ENCODE measurements around the gene WFDC1. TPM values are rescaled to one million over a fixed set of nuclear protein-coding genes. Genes with fewer than 3 reads are reported as not detected.

WFDC1 gene
- total RNA-seq, 1 experiment from 2014 or later: not detected

DNA sequence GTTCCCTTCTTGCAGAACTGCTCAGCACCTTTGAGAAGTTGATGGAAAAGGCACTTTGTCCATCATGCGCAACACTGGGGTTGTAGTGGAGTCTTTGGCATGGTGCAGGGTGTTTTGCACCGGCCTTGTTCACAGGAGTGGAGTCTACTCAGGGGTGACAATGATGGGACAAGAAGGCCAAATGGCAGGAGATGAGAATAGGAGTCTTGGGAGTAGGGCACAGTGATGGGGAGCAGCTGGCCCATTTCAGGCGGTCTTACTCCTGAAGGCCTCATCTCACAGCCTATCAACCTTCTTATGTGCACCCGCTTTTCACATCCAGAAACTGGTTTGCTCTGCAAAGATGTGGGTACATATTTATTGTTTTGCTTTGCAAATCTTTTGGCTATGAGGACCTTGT is 41.5 kb upstream of the WFDC1 start:
- TF ChIP-seq TCF7L2 (IDR thresholded peaks at IDR 0.05; ENCODE audit: low read depth, low read length) (no peak), SIN3A (IDR thresholded peaks at IDR 0.05; ENCODE audit: borderline replicate concordance, insufficient read depth, low read depth, low read length) (no peak), POLR2AphosphoS5 (IDR thresholded peaks at IDR 0.05; ENCODE audit: low read depth, low read length) (no peak)
- TF ChIP-seq, protein P1, sequence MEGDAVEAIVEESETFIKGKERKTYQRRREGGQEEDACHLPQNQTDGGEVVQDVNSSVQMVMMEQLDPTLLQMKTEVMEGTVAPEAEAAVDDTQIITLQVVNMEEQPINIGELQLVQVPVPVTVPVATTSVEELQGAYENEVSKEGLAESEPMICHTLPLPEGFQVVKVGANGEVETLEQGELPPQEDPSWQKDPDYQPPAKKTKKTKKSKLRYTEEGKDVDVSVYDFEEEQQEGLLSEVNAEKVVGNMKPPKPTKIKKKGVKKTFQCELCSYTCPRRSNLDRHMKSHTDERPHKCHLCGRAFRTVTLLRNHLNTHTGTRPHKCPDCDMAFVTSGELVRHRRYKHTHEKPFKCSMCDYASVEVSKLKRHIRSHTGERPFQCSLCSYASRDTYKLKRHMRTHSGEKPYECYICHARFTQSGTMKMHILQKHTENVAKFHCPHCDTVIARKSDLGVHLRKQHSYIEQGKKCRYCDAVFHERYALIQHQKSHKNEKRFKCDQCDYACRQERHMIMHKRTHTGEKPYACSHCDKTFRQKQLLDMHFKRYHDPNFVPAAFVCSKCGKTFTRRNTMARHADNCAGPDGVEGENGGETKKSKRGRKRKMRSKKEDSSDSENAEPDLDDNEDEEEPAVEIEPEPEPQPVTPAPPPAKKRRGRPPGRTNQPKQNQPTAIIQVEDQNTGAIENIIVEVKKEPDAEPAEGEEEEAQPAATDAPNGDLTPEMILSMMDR (IDR thresholded peaks at IDR 0.05): no peak
- TF ChIP-seq, protein P2, sequence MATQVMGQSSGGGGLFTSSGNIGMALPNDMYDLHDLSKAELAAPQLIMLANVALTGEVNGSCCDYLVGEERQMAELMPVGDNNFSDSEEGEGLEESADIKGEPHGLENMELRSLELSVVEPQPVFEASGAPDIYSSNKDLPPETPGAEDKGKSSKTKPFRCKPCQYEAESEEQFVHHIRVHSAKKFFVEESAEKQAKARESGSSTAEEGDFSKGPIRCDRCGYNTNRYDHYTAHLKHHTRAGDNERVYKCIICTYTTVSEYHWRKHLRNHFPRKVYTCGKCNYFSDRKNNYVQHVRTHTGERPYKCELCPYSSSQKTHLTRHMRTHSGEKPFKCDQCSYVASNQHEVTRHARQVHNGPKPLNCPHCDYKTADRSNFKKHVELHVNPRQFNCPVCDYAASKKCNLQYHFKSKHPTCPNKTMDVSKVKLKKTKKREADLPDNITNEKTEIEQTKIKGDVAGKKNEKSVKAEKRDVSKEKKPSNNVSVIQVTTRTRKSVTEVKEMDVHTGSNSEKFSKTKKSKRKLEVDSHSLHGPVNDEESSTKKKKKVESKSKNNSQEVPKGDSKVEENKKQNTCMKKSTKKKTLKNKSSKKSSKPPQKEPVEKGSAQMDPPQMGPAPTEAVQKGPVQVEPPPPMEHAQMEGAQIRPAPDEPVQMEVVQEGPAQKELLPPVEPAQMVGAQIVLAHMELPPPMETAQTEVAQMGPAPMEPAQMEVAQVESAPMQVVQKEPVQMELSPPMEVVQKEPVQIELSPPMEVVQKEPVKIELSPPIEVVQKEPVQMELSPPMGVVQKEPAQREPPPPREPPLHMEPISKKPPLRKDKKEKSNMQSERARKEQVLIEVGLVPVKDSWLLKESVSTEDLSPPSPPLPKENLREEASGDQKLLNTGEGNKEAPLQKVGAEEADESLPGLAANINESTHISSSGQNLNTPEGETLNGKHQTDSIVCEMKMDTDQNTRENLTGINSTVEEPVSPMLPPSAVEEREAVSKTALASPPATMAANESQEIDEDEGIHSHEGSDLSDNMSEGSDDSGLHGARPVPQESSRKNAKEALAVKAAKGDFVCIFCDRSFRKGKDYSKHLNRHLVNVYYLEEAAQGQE (IDR thresholded peaks at IDR 0.05; ENCODE audit: insufficient read depth in 1 of 2, low read depth in 2 of 2, low read length in 1 of 2): no peak
- POLR2A ChIA-PET: no interaction called here
- DNase-seq (ENCODE audit: low read depth, low spot score) (no peak), ATAC-seq (no peak)
- intact Hi-C loops (cut with micrococcal nuclease; ENCODE audit: unreplicated experiment): no loop called here
- H3K4me1 ChIP-seq (ENCODE audit: control insufficient read depth, insufficient read depth, low read length): no peaks in the 10 kb centered on the region
- no TSS peak for BruUV-seq (replicated peaks)
- in situ Hi-C loops (cut with HindIII; ENCODE audit: low pct_unique_long_range_greater_than_20kb, low sequenced_read_pairs): no loop called here
- no peak overlapping the region for H3K4me3 ChIP-seq (ENCODE audit: low read depth in 2 of 2, low read length in 2 of 2)
- H3K27me3 ChIP-seq (ENCODE audit: control insufficient read depth, insufficient read depth, low read length): no peaks in the 10 kb centered on the region
- CTCF ChIA-PET: no interaction called here
- no peaks in the 10 kb centered on the region for H3K9me3 ChIP-seq (ENCODE audit: control insufficient read depth, insufficient read depth, low read depth, low read length)
- H3K27ac ChIP-seq (ENCODE audit: low read length): no peak overlapping the region
- no peaks in the 10 kb centered on the region for H3K36me3 ChIP-seq (ENCODE audit: control insufficient read depth, insufficient read depth, low read length)

DNA sequence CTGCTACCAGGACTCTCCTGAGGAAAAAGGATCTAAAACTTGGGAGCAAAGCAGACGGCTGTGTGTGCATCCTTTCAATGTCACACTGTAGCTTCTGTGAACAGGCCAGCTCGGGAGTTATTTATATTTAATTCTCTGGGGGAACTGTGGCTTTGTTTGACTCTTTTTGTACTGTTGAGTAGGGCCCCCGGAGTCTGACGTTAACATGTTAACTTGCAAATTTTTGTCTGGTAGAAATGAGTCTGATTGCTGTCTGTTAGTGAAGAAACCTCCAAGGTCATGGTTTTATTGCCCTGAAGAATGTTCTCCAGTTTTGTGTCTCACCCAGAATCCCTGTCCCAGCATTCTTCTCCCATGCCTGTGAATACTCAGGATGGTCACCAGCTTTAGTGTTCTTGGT is 40.6 kb upstream of the WFDC1 start:
- H3K36me3 ChIP-seq (ENCODE audit: control insufficient read depth, insufficient read depth, low read length): no peaks in the 10 kb centered on the region
- POLR2A ChIA-PET: no interaction called here
- CTCF ChIA-PET: no interaction called here
- no peak for ATAC-seq
- in situ Hi-C loops (cut with HindIII; ENCODE audit: low pct_unique_long_range_greater_than_20kb, low sequenced_read_pairs) (no loop called here), intact Hi-C loops (cut with micrococcal nuclease; ENCODE audit: unreplicated experiment) (no loop called here)
- H3K4me3 ChIP-seq (ENCODE audit: low read depth in 2 of 2, low read length in 2 of 2): no peak overlapping the region
- no peaks in the 10 kb centered on the region for H3K9me3 ChIP-seq (ENCODE audit: control insufficient read depth, insufficient read depth, low read depth, low read length)
- H3K4me1 ChIP-seq (ENCODE audit: control insufficient read depth, insufficient read depth, low read length): no peaks in the 10 kb centered on the region
- TF ChIP-seq TCF7L2 (IDR thresholded peaks at IDR 0.05; ENCODE audit: low read depth, low read length): no peak
- TF ChIP-seq, protein P2 (IDR thresholded peaks at IDR 0.05; ENCODE audit: insufficient read depth in 1 of 2, low read depth in 2 of 2, low read length in 1 of 2): no peak
- TF ChIP-seq SIN3A (IDR thresholded peaks at IDR 0.05; ENCODE audit: borderline replicate concordance, insufficient read depth, low read depth, low read length): no peak
- no peak for TF ChIP-seq POLR2AphosphoS5 (IDR thresholded peaks at IDR 0.05; ENCODE audit: low read depth, low read length)
- TF ChIP-seq, protein P1 (IDR thresholded peaks at IDR 0.05): no peak
- H3K27me3 ChIP-seq (ENCODE audit: control insufficient read depth, insufficient read depth, low read length): no peaks in the 10 kb centered on the region
- no TSS peak for BruUV-seq (replicated peaks)
- H3K27ac ChIP-seq (ENCODE audit: low read length): no peak overlapping the region
- DNase-seq (ENCODE audit: low read depth, low spot score): no peak

All from Panc1 (cell line).